T-cell (primary cell): Measurements from ENCODE around the gene TLK1. TPM values are rescaled to one million over a fixed set of nuclear protein-coding genes. Genes with fewer than 3 reads are reported as not detected.

ENCODE experiments used
- ATAC-seq, 4 experiments: fragments of 200-7000 bp in 3 of 4; fragments of 150-1000 bp in 1 of 4; cut with Tn5 transposase; replicated peaks in 1 of 4; 1 replicate in 3 of 4; 2 replicates in 1 of 4; pipeline ENCODE4 v1.10.0; 2021; ENCODE audit warnings: moderate library complexity in 3 of 4, mild to moderate bottlenecking in 2 of 4, moderate number of reproducible peaks in 1 of 4
- CTCF ChIA-PET, 2 donors: fragments of 300-600 bp; sonication (Branson Sonifier 250); formaldehyde crosslinking; loops; one replicate each; lab custom pipeline; 2022; ENCODE audit warnings: antibody characterized with exemption in 2 of 2; lab: Charles Lee
- POLR2A ChIA-PET, 2 donors: fragments of 300-600 bp; sonication (Branson Sonifier 250); formaldehyde crosslinking; loops; one replicate each; lab custom pipeline; 2022; ENCODE audit warnings: antibody characterized with exemption in 2 of 2; lab: Charles Lee
- DNase-seq, 35 experiments: peaks; one replicate each; pipeline versions ENCODE4 v3.0.0 to v3.0.0-alpha.2; 2013 to 2023
- H3K27ac ChIP-seq: one replicate; pipeline ENCODE4 v1.5.1; 2013; ENCODE audit warnings: low read length
- H3K27me3 ChIP-seq, 2 experiments: replicated peaks in 1 of 2; 1 replicate in 1 of 2; 2 replicates in 1 of 2; pipeline versions ENCODE4 v1.6.1 to v1.7.0; 2013; ENCODE audit warnings: low read length in 1 of 2, mixed read lengths in 1 of 2; ENCODE audit not compliant: control insufficient read depth in 2 of 2, insufficient read depth in 2 of 2; ENCODE audit errors: extremely low read depth in 1 of 2
- H3K36me3 ChIP-seq, 2 donors: 1 replicate in 1 of 2; 2 replicates in 1 of 2; pipeline versions ENCODE4 v1.6.1 to v1.7.0; 2013; ENCODE audit warnings: low read length in 1 of 2; ENCODE audit not compliant: control insufficient read depth in 2 of 2, insufficient read depth in 1 of 2; ENCODE audit errors: extremely low read depth in 1 of 2
- H3K4me1 ChIP-seq, 2 experiments: 1 replicate in 1 of 2; 2 replicates in 1 of 2; pipeline versions ENCODE4 v1.6.1 to v1.7.0; 2013; ENCODE audit warnings: low read length in 2 of 2, mixed read lengths in 1 of 2; ENCODE audit not compliant: insufficient read depth in 2 of 2, control insufficient read depth in 1 of 2; ENCODE audit errors: extremely low read depth in 1 of 2
- H3K4me3 ChIP-seq, 2 donors: 1 replicate in 1 of 2; 2 replicates in 1 of 2; pipeline versions ENCODE4 v1.5.1 to v1.7.0; 2013; ENCODE audit warnings: mild to moderate bottlenecking in 2 of 2, low read length in 1 of 2, moderate library complexity in 1 of 2; ENCODE audit not compliant: control insufficient read depth in 1 of 2; ENCODE audit errors: extremely low read depth in 1 of 2
- H3K9me3 ChIP-seq: 2 replicates; pipeline ENCODE4 v1.7.0; 2013
- H3K27ac Mint-ChIP-seq, 2 donors: one replicate each; pipeline ENCODE4 v1.8.0; 2020 to 2021; ENCODE audit warnings: mild to moderate bottlenecking in 2 of 2, mixed read lengths in 2 of 2
- H3K27me3 Mint-ChIP-seq, 2 donors: one replicate each; pipeline ENCODE4 v1.8.0; 2021 to 2022; ENCODE audit warnings: mixed read lengths in 2 of 2
- H3K36me3 Mint-ChIP-seq: one replicate; pipeline ENCODE4 v1.8.0; 2021; ENCODE audit warnings: mixed read lengths
- H3K4me1 Mint-ChIP-seq, 3 donors: one replicate each; pipeline ENCODE4 v1.8.0; 2020 to 2022; ENCODE audit warnings: mixed read lengths in 3 of 3, mild to moderate bottlenecking in 1 of 3
- H3K4me3 Mint-ChIP-seq, 3 donors: one replicate each; pipeline ENCODE4 v1.8.0; 2020 to 2022; ENCODE audit warnings: mild to moderate bottlenecking in 3 of 3, mixed read lengths in 3 of 3, moderate library complexity in 3 of 3
- H3K9me3 Mint-ChIP-seq, 3 donors: one replicate each; pipeline ENCODE4 v1.8.0; 2020 to 2022; ENCODE audit warnings: mixed read lengths in 3 of 3
- WGBS: methylation state at CpG from one replicate; pipeline ENCODE4 v1.1.5; 2013; ENCODE audit warnings: missing lambda C conversion rate; ENCODE audit not compliant: insufficient coverage; 5-methylcytosine and 5-hydroxymethylcytosine counted together
- total RNA-seq, 35 experiments: library from RNA in 6 of 35; stranded (reverse) in 6 of 35; fragments of 120-200 nt in 1 of 35; gene quantifications; one replicate each; pipeline versions ENCODE4 v1.2.1 to v1.2.4 and lab custom pipeline; 2013 to 2026

Gene TLK1
- total RNA-seq, 5 donors from 2014 or later (not counting 1 experiment from before 2014, with no cell fraction given): 112 to 129 (median 120) TPM

DNA sequence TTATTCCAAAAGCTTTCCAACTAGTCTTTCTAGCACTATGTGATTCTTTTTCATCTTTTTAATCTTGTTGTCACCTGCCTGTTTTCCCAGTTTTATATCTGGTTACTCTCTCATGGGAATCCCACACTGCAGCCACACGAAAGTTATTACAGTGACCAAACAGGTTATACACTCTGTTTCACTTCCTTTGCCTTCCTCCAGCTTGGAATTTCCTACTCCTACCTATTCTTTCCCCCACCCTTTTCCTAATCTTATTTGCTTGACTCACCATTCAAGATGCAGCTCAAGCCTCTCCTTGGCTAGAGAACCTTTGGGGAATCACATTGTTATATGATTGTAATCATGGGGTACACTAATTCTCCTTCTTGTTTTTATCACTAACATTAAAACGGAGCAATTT, 13.4 kb upstream of the TLK1 start:
- H3K4me3 ChIP-seq: no peak overlapping the region
- Mint-ChIP-seq H3K27me3 (no peaks in the 10 kb centered on the region), H3K4me1 (no peaks in the 10 kb centered on the region), H3K4me3 (no peak overlapping the region), H3K9me3 (peaks cover 3 to 5% (median 4%) of the 10 kb centered on the region in 3 donors), H3K27ac (no peak overlapping the region), H3K36me3 (no peaks in the 10 kb centered on the region)
- no peaks in the 10 kb centered on the region for H3K4me1 ChIP-seq
- no peak for ATAC-seq
- DNase-seq: no peak
- WGBS: 91% methylated on average over 1 of the region's 2 CpGs
- H3K27ac ChIP-seq: no peak overlapping the region
- H3K9me3 ChIP-seq: no peaks in the 10 kb centered on the region
- ChIA-PET POLR2A (interaction anchor here (0.5 to 0.6 kb wide), 2 partner anchors 11 to 53 kb away, joined by 3 to 6 read pairs; no protein-coding TSS in a partner anchor), CTCF (no interaction called here)
- no peaks in the 10 kb centered on the region for H3K27me3 ChIP-seq
- H3K36me3 ChIP-seq: no peaks in the 10 kb centered on the region

DNA sequence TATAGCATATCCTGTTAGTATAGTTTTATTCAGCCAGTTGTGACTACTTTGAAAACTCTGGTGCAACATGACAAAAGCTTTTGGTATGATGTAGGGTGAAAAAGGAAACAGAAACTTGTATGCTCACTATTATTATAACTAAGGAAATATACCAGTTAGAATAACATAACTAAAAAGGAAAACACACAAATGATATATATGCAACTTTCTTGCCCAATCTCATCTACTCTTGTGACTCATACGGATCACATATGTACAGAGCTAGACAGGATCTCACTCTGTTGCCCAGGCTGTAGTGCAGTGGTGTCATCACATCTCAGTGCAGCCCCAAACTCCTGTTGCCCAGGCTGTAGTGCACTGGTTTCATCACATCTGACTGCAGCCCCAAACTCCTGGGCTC, 12.4 kb upstream of the TLK1 start:
- Mint-ChIP-seq H3K27me3 (no peaks in the 10 kb centered on the region), H3K27ac (no peak overlapping the region), H3K4me1 (no peaks in the 10 kb centered on the region), H3K4me3 (no peak overlapping the region), H3K9me3 (peaks cover 3 to 5% (median 4%) of the 10 kb centered on the region in 3 donors), H3K36me3 (no peaks in the 10 kb centered on the region)
- H3K4me3 ChIP-seq: no peak overlapping the region
- ATAC-seq (no peak), DNase-seq (no peak)
- no peaks in the 10 kb centered on the region for H3K4me1 ChIP-seq
- no peak overlapping the region for H3K27ac ChIP-seq
- no peaks in the 10 kb centered on the region for H3K9me3 ChIP-seq
- ChIA-PET CTCF (interaction anchor here in 1 of 2 donors (0.6 kb wide), 1 partner anchor 189 kb away, joined by 4 read pairs; no protein-coding TSS in a partner anchor), POLR2A (no interaction called here)
- H3K27me3 ChIP-seq: no peaks in the 10 kb centered on the region
- 60% methylated on average over 1 of the region's 1 CpG for WGBS
- H3K36me3 ChIP-seq: no peaks in the 10 kb centered on the region

DNA sequence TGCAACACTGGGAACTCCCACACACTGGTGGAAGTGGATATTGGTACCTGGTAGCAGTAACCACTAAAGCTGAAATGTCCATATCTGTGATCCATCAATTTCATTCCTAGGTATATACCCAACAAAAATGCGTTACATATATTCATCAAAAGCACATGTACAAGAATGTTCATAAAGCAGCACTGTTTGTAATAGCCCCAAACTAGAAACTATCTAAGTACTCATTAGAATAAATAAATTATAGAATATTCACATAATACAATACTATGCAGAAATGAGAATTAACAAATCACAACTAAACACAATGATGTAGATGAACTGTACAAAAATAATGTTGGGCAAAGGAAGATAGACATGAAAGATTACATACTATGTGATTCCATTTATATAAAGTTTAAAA, 11.1 kb upstream of the TLK1 start:
- Histone ChIP-seq H3K27me3 (no peaks in the 10 kb centered on the region), H3K4me1 (no peaks in the 10 kb centered on the region), H3K36me3 (no peaks in the 10 kb centered on the region), H3K4me3 (no peak overlapping the region), H3K27ac (no peak overlapping the region), H3K9me3 (no peaks in the 10 kb centered on the region)
- H3K27me3 Mint-ChIP-seq: no peaks in the 10 kb centered on the region
- no CpG with 5 or more reads among the region's 1 CpG for WGBS
- no peaks in the 10 kb centered on the region for H3K4me1 Mint-ChIP-seq
- no peak overlapping the region for H3K4me3 Mint-ChIP-seq
- ChIA-PET CTCF (no interaction called here), POLR2A (no interaction called here)
- H3K9me3 Mint-ChIP-seq: peaks cover 3 to 5% (median 4%) of the 10 kb centered on the region in 3 donors
- DNase-seq (no peak), ATAC-seq (no peak)
- no peaks in the 10 kb centered on the region for H3K36me3 Mint-ChIP-seq
- no peak overlapping the region for H3K27ac Mint-ChIP-seq

DNA sequence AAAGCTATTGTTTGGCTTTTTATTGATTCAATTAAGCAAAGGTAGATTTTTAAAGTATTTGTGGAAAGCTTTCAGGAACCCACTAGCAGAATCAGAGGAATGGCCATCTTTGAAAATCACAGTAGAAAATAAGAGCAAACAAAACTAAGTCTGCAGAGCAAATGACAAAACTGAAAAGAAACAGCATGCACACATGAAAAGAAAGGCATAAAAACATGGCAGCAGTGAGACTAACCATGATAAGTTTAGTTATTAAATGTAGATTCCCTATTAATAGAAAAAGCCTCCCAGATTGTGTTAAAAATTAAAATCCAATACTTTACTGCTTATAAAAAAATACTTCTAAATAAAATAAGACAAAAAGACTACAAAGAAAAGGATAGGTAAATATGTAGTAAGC, 9.1 kb upstream of the TLK1 start:
- Histone ChIP-seq H3K4me1 (no peaks in the 10 kb centered on the region), H3K4me3 (no peak overlapping the region), H3K27ac (no peak overlapping the region), H3K9me3 (no peaks in the 10 kb centered on the region), H3K36me3 (no peaks in the 10 kb centered on the region), H3K27me3 (no peaks in the 10 kb centered on the region)
- ATAC-seq (no peak), DNase-seq (no peak)
- peaks cover 0 to 3% (median 0%) of the 10 kb centered on the region in 3 donors for H3K4me1 Mint-ChIP-seq
- no peak overlapping the region for H3K4me3 Mint-ChIP-seq
- POLR2A ChIA-PET: no interaction called here
- peaks cover 3 to 5% (median 4%) of the 10 kb centered on the region in 3 donors for H3K9me3 Mint-ChIP-seq
- H3K27ac Mint-ChIP-seq: no peak overlapping the region
- no peaks in the 10 kb centered on the region for H3K27me3 Mint-ChIP-seq
- H3K36me3 Mint-ChIP-seq: no peaks in the 10 kb centered on the region
- CTCF ChIA-PET: interaction anchor here (0.6 to 1.0 kb wide), 3 partner anchors 12 to 536 kb away, joined by 3 read pairs; no protein-coding TSS in a partner anchor

DNA sequence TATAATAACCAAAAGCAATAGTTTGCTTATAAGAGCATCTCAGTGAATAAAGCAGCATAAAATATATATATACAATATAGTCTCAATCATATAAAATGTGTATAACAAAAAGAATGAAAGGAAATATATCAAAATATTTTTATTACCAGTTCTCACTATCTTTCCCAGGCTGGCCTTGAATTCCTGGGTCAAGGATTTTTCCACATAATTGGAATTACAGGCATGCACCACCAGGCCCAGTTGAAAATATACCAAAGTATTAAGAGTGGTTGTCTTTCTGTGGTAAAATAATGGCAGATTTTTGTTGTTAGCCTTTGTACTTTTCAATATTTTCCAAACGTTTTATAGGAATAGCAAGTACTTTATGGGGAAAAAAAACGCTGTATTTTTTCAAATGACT, 8.6 kb upstream of the TLK1 start:
- Mint-ChIP-seq H3K27ac (no peak overlapping the region), H3K4me3 (no peak overlapping the region), H3K36me3 (no peaks in the 10 kb centered on the region), H3K27me3 (no peaks in the 10 kb centered on the region), H3K4me1 (peaks cover 0 to 8% (median 0%) of the 10 kb centered on the region in 3 donors), H3K9me3 (peaks cover 3 to 5% (median 4%) of the 10 kb centered on the region in 3 donors)
- POLR2A ChIA-PET: no interaction called here
- ATAC-seq (no peak), DNase-seq (no peak)
- Histone ChIP-seq H3K4me1 (no peaks in the 10 kb centered on the region), H3K9me3 (no peaks in the 10 kb centered on the region), H3K4me3 (no peak overlapping the region), H3K27me3 (no peaks in the 10 kb centered on the region), H3K27ac (no peak overlapping the region), H3K36me3 (no peaks in the 10 kb centered on the region)
- CTCF ChIA-PET: interaction anchor here (0.9 to 1.0 kb wide), 2 partner anchors 13 to 247 kb away, joined by 3 read pairs; no protein-coding TSS in a partner anchor
- WGBS: no CpG with 5 or more reads among the region's 2 CpGs

DNA sequence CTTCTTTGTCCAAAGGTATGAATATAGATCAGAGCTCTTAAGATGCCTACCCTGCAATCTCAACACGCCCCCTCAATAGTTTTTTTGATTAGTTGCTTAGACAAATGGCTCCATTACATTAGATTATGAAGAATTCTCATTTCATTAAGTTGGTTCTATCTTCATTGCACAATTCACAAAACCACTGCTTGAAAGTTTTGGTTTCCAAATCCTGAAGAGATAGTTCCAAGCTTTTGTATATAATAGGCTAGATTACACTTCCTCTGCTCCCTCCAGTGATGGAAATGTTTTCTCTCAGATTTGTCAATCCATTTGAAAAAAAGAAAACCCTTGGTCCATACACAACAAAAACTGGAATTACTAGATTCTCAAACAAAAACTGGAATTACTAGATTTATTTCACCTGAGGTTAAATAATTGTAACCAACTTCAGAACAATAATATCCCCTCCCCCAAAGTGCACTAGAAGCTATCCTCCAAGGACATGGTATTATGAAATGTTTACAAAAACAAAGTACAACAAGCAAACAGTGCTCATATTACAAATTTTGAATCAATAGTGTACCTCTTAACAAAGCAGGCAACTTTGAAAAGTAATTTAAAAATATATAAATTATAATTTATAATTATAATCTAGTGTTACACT, 6.8 kb upstream of the TLK1 start:
- Mint-ChIP-seq H3K36me3 (no peaks in the 10 kb centered on the region), H3K9me3 (peaks cover under 1 to 2% (median under 1%) of the 10 kb centered on the region in 3 donors), H3K27ac (no peak overlapping the region), H3K4me3 (no peak overlapping the region), H3K27me3 (no peaks in the 10 kb centered on the region), H3K4me1 (peaks cover 17 to 25% (median 18%) of the 10 kb centered on the region in 3 donors)
- Histone ChIP-seq H3K4me3 (no peak overlapping the region), H3K4me1 (peaks cover 9 to 15% of the 10 kb centered on the region in 2 experiments), H3K36me3 (no peaks in the 10 kb centered on the region), H3K27me3 (no peaks in the 10 kb centered on the region), H3K9me3 (no peaks in the 10 kb centered on the region), H3K27ac (no peak overlapping the region)
- WGBS: no CpG with 5 or more reads among the region's 1 CpG
- POLR2A ChIA-PET: interaction anchor here in 1 of 2 donors (0.6 kb wide), 1 partner anchor 11 kb away, joined by 3 read pairs; no protein-coding TSS in a partner anchor
- no peak for DNase-seq
- ATAC-seq: no peak
- CTCF ChIA-PET: no interaction called here
